HFFc6 (cell line): ENCODE measurements around the gene GRK3. TPM values are rescaled to one million over a fixed set of nuclear protein-coding genes. Genes with fewer than 3 reads are reported as not detected.

Experiments used
- DNase-seq: peaks from one replicate; pipeline ENCODE4 v3.0.0-alpha.2; 2018
- H3K27ac Mint-ChIP-seq: 2 replicates; pipeline ENCODE4 v1.8.0; 2020; ENCODE audit warnings: mild to moderate bottlenecking, mixed read lengths
- H3K27me3 Mint-ChIP-seq: 2 replicates; pipeline ENCODE4 v1.8.0; 2021; ENCODE audit warnings: mild to moderate bottlenecking, moderate library complexity, mixed read lengths; ENCODE audit not compliant: insufficient read depth
- H3K36me3 Mint-ChIP-seq: 2 replicates; pipeline ENCODE4 v1.8.0; 2021; ENCODE audit warnings: low read depth, mixed read lengths
- H3K4me1 Mint-ChIP-seq: 2 replicates; pipeline ENCODE4 v1.8.0; 2020; ENCODE audit warnings: low read depth, mixed read lengths
- H3K4me3 Mint-ChIP-seq: 2 replicates; pipeline ENCODE4 v1.8.0; 2020; ENCODE audit warnings: mild to moderate bottlenecking, moderate library complexity, mixed read lengths
- H3K9me3 Mint-ChIP-seq: 2 replicates; pipeline ENCODE4 v1.8.0; 2020; ENCODE audit warnings: mild to moderate bottlenecking, mixed read lengths
- total RNA-seq, 6 experiments: library from RNA; stranded (reverse); fragmentation: NEBNext Ultra II Directional; extraction: Animal tissue kit (Norgen Biotek cat#: 25700); gene quantifications; 2 replicates in 1 of 6; 3 replicates in 5 of 6; pipeline ENCODE4 v1.2.3, GENCODE V29; 2021
- TF ChIP-seq, protein P1 (sequence below): fragments of 200-600 bp; sonication (generic); IDR thresholded peaks from 2 replicates; pipeline ENCODE4 v1.5.0; 2021; ENCODE audit warnings: antibody characterized with exemption, mild to moderate bottlenecking

The GRK3 gene
- total RNA-seq, 6 experiments from 2014 or later = 0.05 TPM; not detected in 5

GRCh38 chr22:25765801-25766200 is 201.3 kb downstream of the GRK3 start:
- TF ChIP-seq, protein P1, sequence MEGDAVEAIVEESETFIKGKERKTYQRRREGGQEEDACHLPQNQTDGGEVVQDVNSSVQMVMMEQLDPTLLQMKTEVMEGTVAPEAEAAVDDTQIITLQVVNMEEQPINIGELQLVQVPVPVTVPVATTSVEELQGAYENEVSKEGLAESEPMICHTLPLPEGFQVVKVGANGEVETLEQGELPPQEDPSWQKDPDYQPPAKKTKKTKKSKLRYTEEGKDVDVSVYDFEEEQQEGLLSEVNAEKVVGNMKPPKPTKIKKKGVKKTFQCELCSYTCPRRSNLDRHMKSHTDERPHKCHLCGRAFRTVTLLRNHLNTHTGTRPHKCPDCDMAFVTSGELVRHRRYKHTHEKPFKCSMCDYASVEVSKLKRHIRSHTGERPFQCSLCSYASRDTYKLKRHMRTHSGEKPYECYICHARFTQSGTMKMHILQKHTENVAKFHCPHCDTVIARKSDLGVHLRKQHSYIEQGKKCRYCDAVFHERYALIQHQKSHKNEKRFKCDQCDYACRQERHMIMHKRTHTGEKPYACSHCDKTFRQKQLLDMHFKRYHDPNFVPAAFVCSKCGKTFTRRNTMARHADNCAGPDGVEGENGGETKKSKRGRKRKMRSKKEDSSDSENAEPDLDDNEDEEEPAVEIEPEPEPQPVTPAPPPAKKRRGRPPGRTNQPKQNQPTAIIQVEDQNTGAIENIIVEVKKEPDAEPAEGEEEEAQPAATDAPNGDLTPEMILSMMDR = no peak
- no peak for DNase-seq
- Mint-ChIP-seq H3K27ac (no peak overlapping the region), H3K4me3 (no peak overlapping the region), H3K27me3 (peaks cover 8% of the 10 kb centered on the region), H3K36me3 (peaks cover 7% of the 10 kb centered on the region), H3K9me3 (peaks cover 46% of the 10 kb centered on the region), H3K4me1 (peaks cover 6% of the 10 kb centered on the region; the same call in 1 of the 2 replicates)

- Mint-ChIP-seq H3K27me3 (peaks cover 8% of the 10 kb centered on the region), H3K9me3 (peaks cover 43% of the 10 kb centered on the region), H3K4me1 (peaks cover 6% of the 10 kb centered on the region; the same call in 1 of the 2 replicates), H3K27ac (no peak overlapping the region), H3K4me3 (no peak overlapping the region), H3K36me3 (peaks cover 7% of the 10 kb centered on the region)
- DNase-seq = no peak
- TF ChIP-seq, protein P1 = no peak
Measured at GRCh38 chr22:25766418-25766817, 201.9 kb downstream of the GRK3 start.

- Mint-ChIP-seq H3K9me3 (peaks cover 33% of the 10 kb centered on the region), H3K27ac (no peak overlapping the region), H3K4me1 (no peaks in the 10 kb centered on the region), H3K4me3 (no peak overlapping the region), H3K27me3 (peaks cover 11% of the 10 kb centered on the region), H3K36me3 (peaks cover 7% of the 10 kb centered on the region)
- DNase-seq = no peak
- TF ChIP-seq, protein P1 = no peak
Measured at GRCh38 chr22:25770333-25770732, 205.9 kb downstream of the GRK3 start.

- no peak for DNase-seq
- Mint-ChIP-seq H3K4me1 (no peaks in the 10 kb centered on the region), H3K36me3 (no peaks in the 10 kb centered on the region), H3K4me3 (no peak overlapping the region), H3K27ac (no peak overlapping the region), H3K9me3 (peaks cover 15% of the 10 kb centered on the region), H3K27me3 (peaks cover 7% of the 10 kb centered on the region)
- TF ChIP-seq, protein P1 = no peak
Measured at GRCh38 chr22:25772288-25772687, 207.8 kb downstream of the GRK3 start.

DNA sequence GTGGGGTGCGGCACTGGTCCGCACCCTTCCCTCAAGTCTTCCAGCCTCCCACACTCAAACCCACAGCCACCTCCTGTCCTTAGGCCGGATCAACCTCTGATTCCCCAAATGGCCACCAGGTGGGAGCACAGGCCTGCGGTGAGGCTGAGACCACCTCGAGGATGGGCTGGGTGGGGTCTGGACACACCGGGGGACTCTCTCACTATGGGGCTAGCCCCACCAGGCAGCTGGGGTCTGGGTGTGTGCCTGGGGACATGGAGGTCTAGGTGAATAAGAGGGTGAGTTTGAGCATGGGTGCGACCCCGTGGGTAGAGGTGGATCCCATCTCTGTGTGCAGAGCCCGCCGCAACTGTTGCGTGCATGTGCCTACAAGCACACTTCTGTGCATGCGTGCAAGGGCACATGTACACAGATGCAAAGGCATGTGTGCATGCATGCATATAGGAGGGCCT is 210.1 kb downstream of the GRK3 start:
- TF ChIP-seq, protein P1 = peak; percentile 80
- Mint-ChIP-seq H3K4me3 (no peak overlapping the region), H3K4me1 (no peaks in the 10 kb centered on the region), H3K9me3 (no peaks in the 10 kb centered on the region), H3K27me3 (peaks cover 4% of the 10 kb centered on the region), H3K27ac (no peak overlapping the region), H3K36me3 (no peaks in the 10 kb centered on the region)
- DNase-seq = no peak

- Mint-ChIP-seq H3K27ac (no peak overlapping the region), H3K36me3 (no peaks in the 10 kb centered on the region), H3K4me1 (no peaks in the 10 kb centered on the region), H3K4me3 (no peak overlapping the region), H3K27me3 (peaks cover 4% of the 10 kb centered on the region), H3K9me3 (no peaks in the 10 kb centered on the region)
- DNase-seq = no peak
- TF ChIP-seq, protein P1 = no peak
Measured at GRCh38 chr22:25775531-25775930, 211.1 kb downstream of the GRK3 start.
